Mesendoderm (in vitro differentiated cells): ENCODE results near the gene TNF. TPM values are rescaled to one million over a fixed set of nuclear protein-coding genes. Genes with fewer than 3 reads are reported as not detected.

ENCODE experiments used
- DNase-seq: peaks from one replicate; pipeline ENCODE4 v3.0.0; 2013
- H2AK5ac ChIP-seq: 2 replicates; pipeline ENCODE4 v1.6.1; 2013; ENCODE audit warnings: low read length, inconsistent platforms
- H2BK120ac ChIP-seq: 2 replicates; pipeline ENCODE4 v1.6.1; 2013; ENCODE audit warnings: low read depth, mild to moderate bottlenecking, low read length, moderate library complexity, mixed read lengths
- H2BK15ac ChIP-seq: replicated peaks from 2 replicates; pipeline ENCODE4 v1.6.1; 2013; ENCODE audit warnings: low read depth, mild to moderate bottlenecking, moderate library complexity
- H2BK5ac ChIP-seq: 2 replicates; pipeline ENCODE4 v1.6.1; 2013; ENCODE audit warnings: low read length, inconsistent platforms
- H3K18ac ChIP-seq: 2 replicates; pipeline ENCODE4 v1.6.1; 2013; ENCODE audit warnings: mild to moderate bottlenecking, low read length, mixed read lengths
- H3K23ac ChIP-seq: one replicate; pipeline ENCODE4 v1.6.1; 2013; ENCODE audit warnings: low read length
- H3K27ac ChIP-seq: 2 replicates; pipeline ENCODE4 v1.5.1; 2013; ENCODE audit warnings: low read depth, mild to moderate bottlenecking, inconsistent platforms, low read length, moderate library complexity
- H3K27me3 ChIP-seq: 2 replicates; pipeline ENCODE4 v1.6.1; 2013; ENCODE audit warnings: low read length, control low read depth, mild to moderate bottlenecking, inconsistent platforms; ENCODE audit not compliant: insufficient read depth, poor library complexity
- H3K36me3 ChIP-seq: 2 replicates; pipeline ENCODE4 v1.6.1; 2013; ENCODE audit warnings: low read length, inconsistent platforms; ENCODE audit not compliant: control insufficient read depth, insufficient read depth
- H3K4ac ChIP-seq: one replicate; pipeline ENCODE4 v1.6.1; 2013; ENCODE audit warnings: low read depth, mild to moderate bottlenecking, low read length, moderate library complexity
- H3K4me1 ChIP-seq: 2 replicates; pipeline ENCODE4 v1.6.1; 2013; ENCODE audit warnings: low read depth, low read length, inconsistent platforms; ENCODE audit not compliant: control insufficient read depth
- H3K4me2 ChIP-seq: 2 replicates; pipeline ENCODE4 v1.6.1; 2013; ENCODE audit warnings: low read length
- H3K4me3 ChIP-seq: 2 replicates; pipeline ENCODE4 v1.5.1; 2013; ENCODE audit warnings: mild to moderate bottlenecking, low read length
- H3K56ac ChIP-seq: one replicate; pipeline ENCODE4 v1.6.1; 2013; ENCODE audit warnings: low read length
- H3K79me1 ChIP-seq: 2 replicates; pipeline ENCODE4 v1.6.1; 2013; ENCODE audit warnings: low read length, inconsistent platforms
- H3K79me2 ChIP-seq: 2 replicates; pipeline ENCODE4 v1.6.1; 2013; ENCODE audit warnings: mild to moderate bottlenecking, low read length; ENCODE audit not compliant: control insufficient read depth, insufficient read depth
- H3K9ac ChIP-seq: 2 replicates; pipeline ENCODE4 v1.6.1; 2013; ENCODE audit warnings: low read length, inconsistent platforms
- H4K5ac ChIP-seq: one replicate; pipeline ENCODE4 v1.6.1; 2013; ENCODE audit warnings: low read length
- H4K8ac ChIP-seq: one replicate; pipeline ENCODE4 v1.6.1; 2013; ENCODE audit warnings: low read depth, mild to moderate bottlenecking, control low read depth, low read length, moderate library complexity
- WGBS: extraction: QIAGEN DNeasy Blood & Tissue Kit; methylation state at CpG from one replicate; pipeline ENCODE4 v1.1.7; 2013; ENCODE audit warnings: low lambda C conversion rate, missing lambda C conversion rate; ENCODE audit not compliant: insufficient coverage; ENCODE audit errors: extremely low coverage; 5-methylcytosine and 5-hydroxymethylcytosine counted together
- small RNA-seq: library from polyadenylated mRNA; stranded (forward); fragments of <200 nt; extraction: miRNeasy Mini kit (QIAGEN cat#:217004); gene quantifications from one replicate; pipeline ENCODE3, GENCODE V24; 2013; ENCODE audit not compliant: insufficient read depth

TNF gene

GRCh38 chr6:31626952-31627351, 51.6 kb downstream of the TNF start:
- Histone ChIP-seq H3K9ac (no peak overlapping the region), H3K4me1 (no peaks in the 10 kb centered on the region), H3K27ac (no peak overlapping the region), H4K5ac (no peak overlapping the region), H3K4me2 (no peak overlapping the region), H3K18ac (no peak overlapping the region), H4K8ac (no peak overlapping the region), H3K79me1 (peaks cover 17% of the 10 kb centered on the region), H3K4me3 (no peak overlapping the region), H2BK15ac (no peak overlapping the region), H3K27me3 (no peaks in the 10 kb centered on the region), H2BK120ac (no peak overlapping the region), H3K79me2 (peaks cover 33% of the 10 kb centered on the region), H3K36me3 (peaks cover 43% of the 10 kb centered on the region), H3K23ac (no peak overlapping the region), H2BK5ac (no peak overlapping the region), H2AK5ac (no peak overlapping the region), H3K56ac (no peak overlapping the region), H3K4ac (no peak overlapping the region)
- DNase-seq = no peak
- no CpG with 5 or more reads among the region's 10 CpGs for WGBS

DNA sequence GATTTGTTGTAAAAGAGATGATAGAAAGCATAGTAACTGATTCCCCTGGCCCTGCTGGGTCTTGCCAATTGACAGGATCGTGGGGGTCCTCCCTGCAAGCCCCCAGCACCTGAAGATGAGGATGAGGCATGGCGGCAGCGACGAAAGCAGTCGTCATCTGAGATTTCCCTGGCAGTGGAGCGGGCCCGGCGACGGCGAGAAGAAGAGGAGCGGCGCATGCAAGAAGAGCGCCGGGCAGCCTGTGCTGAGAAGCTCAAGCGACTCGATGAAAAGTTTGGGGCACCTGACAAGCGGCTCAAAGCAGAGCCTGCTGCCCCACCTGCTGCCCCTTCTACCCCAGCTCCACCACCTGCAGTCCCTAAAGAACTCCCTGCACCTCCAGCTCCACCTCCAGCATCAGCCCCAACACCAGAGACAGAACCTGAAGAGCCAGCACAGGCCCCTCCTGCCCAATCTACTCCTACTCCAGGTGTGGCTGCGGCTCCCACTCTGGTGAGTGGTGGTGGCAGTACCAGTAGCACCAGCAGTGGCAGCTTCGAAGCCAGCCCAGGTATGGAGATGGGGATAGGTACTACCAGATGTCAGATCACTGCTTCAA, 52.4 kb downstream of the TNF start:
- Histone ChIP-seq H3K36me3 (peaks cover 51% of the 10 kb centered on the region), H3K4me2 (no peak overlapping the region), H3K23ac (no peak overlapping the region), H3K56ac (no peak overlapping the region), H3K4ac (no peak overlapping the region), H2BK15ac (no peak overlapping the region), H4K5ac (no peak overlapping the region), H3K4me3 (no peak overlapping the region), H3K4me1 (no peaks in the 10 kb centered on the region), H3K27ac (no peak overlapping the region), H2AK5ac (no peak overlapping the region), H3K9ac (no peak overlapping the region), H3K27me3 (no peaks in the 10 kb centered on the region), H3K18ac (no peak overlapping the region), H2BK120ac (no peak overlapping the region), H3K79me1 (peaks cover 22% of the 10 kb centered on the region), H2BK5ac (no peak overlapping the region), H4K8ac (no peak overlapping the region), H3K79me2 (peaks cover 24% of the 10 kb centered on the region)
- no peak for DNase-seq
- no CpG with 5 or more reads among the region's 19 CpGs for WGBS

Small RNA genes lying within 50 kb of the gene (small RNA-seq; reads per million reads assigned to genes)
- gene SNORA38 (13.3 reads per million, percentile 88 among the genes with 10 or more reads in this experiment), gene SNORD117 (96.0 reads per million, percentile 96 among the genes with 10 or more reads in this experiment), gene SNORD84 (not detected), gene UQCRHP1 (not detected)
